H9 (cell line): ENCODE measurements around the gene CEACAM6. TPM values are rescaled to one million over a fixed set of nuclear protein-coding genes. Genes with fewer than 3 reads are reported as not detected.

ENCODE experiments used
- DNase-seq: peaks from one replicate; pipeline ENCODE4 v3.0.0-alpha.2; 2017
- H2AFZ ChIP-seq: one replicate; pipeline ENCODE4 v1.6.1; 2013; ENCODE audit warnings: mild to moderate bottlenecking, low read length, control low read depth, moderate library complexity
- H2AK5ac ChIP-seq: 2 replicates; pipeline ENCODE4 v1.6.1; 2013; ENCODE audit warnings: low read length, control low read depth, mixed read lengths; ENCODE audit not compliant: insufficient read length
- H2BK120ac ChIP-seq: one replicate; pipeline ENCODE4 v1.6.1; 2013; ENCODE audit warnings: low read depth, mild to moderate bottlenecking, low read length, control low read depth, inconsistent platforms; ENCODE audit not compliant: poor library complexity, severe bottlenecking
- H2BK12ac ChIP-seq: 2 replicates; pipeline ENCODE4 v1.6.1; 2013; ENCODE audit warnings: low read length, control low read depth, mixed read lengths, low read depth; ENCODE audit not compliant: insufficient read length
- H2BK15ac ChIP-seq: 2 replicates; pipeline ENCODE4 v1.6.1; 2013; ENCODE audit warnings: low read depth, low read length, control low read depth
- H2BK20ac ChIP-seq: one replicate; pipeline ENCODE4 v1.6.1; 2013; ENCODE audit warnings: low read depth, mild to moderate bottlenecking, low read length, control low read depth, inconsistent platforms; ENCODE audit not compliant: poor library complexity, severe bottlenecking
- H2BK5ac ChIP-seq: 2 replicates; pipeline ENCODE4 v1.6.1; 2013; ENCODE audit warnings: low read length, control low read depth, mixed read lengths; ENCODE audit not compliant: insufficient read length
- H3K14ac ChIP-seq: 2 replicates; pipeline ENCODE4 v1.6.1; 2013; ENCODE audit warnings: low read length, control low read depth; ENCODE audit not compliant: insufficient read depth
- H3K18ac ChIP-seq: 2 replicates; pipeline ENCODE4 v1.6.1; 2013; ENCODE audit warnings: low read depth, mild to moderate bottlenecking, mixed read lengths, low read length, control low read depth; ENCODE audit not compliant: insufficient read length
- H3K23ac ChIP-seq: 2 replicates; pipeline ENCODE4 v1.6.1; 2013; ENCODE audit warnings: low read length, control low read depth, mixed read lengths, low read depth; ENCODE audit not compliant: insufficient read length
- H3K23me2 ChIP-seq: 2 replicates; pipeline ENCODE4 v1.6.1; 2013; ENCODE audit warnings: low read depth, mild to moderate bottlenecking, mixed read lengths, low read length, control low read depth; ENCODE audit not compliant: insufficient read length, poor library complexity, severe bottlenecking
- H3K27ac ChIP-seq: 2 replicates; pipeline ENCODE4 v1.5.1; 2013; ENCODE audit warnings: low read length, control low read depth, mixed read lengths, low read depth; ENCODE audit not compliant: insufficient read length
- H3K27me3 ChIP-seq: 2 replicates; pipeline ENCODE4 v1.6.1; 2013; ENCODE audit warnings: low read length, control low read depth, inconsistent platforms; ENCODE audit not compliant: insufficient read depth
- H3K4ac ChIP-seq: 2 replicates; pipeline ENCODE4 v1.6.1; 2013; ENCODE audit warnings: low read depth, mild to moderate bottlenecking, control low read depth, inconsistent platforms, low read length, moderate library complexity
- H3K4me1 ChIP-seq: 2 replicates; pipeline ENCODE4 v1.6.1; 2013; ENCODE audit warnings: low read length, control low read depth, inconsistent platforms; ENCODE audit not compliant: insufficient read depth
- H3K4me2 ChIP-seq: 2 replicates; pipeline ENCODE4 v1.6.1; 2013; ENCODE audit warnings: low read length, control low read depth, mixed read lengths; ENCODE audit not compliant: insufficient read length, insufficient read depth
- H3K56ac ChIP-seq: 2 replicates; pipeline ENCODE4 v1.6.1; 2013; ENCODE audit warnings: low read depth, mild to moderate bottlenecking, mixed read lengths, low read length, control low read depth; ENCODE audit not compliant: insufficient read length
- H3K79me1 ChIP-seq: 2 replicates; pipeline ENCODE4 v1.6.1; 2013; ENCODE audit warnings: low read depth, mild to moderate bottlenecking, moderate library complexity, low read length, control low read depth, inconsistent platforms; ENCODE audit not compliant: insufficient read depth, poor library complexity, severe bottlenecking
- H3K79me2 ChIP-seq: 2 replicates; pipeline ENCODE4 v1.6.1; 2013; ENCODE audit warnings: low read length, control low read depth, inconsistent platforms; ENCODE audit not compliant: insufficient read depth
- H3K9ac ChIP-seq: 2 replicates; pipeline ENCODE4 v1.6.1; 2013; ENCODE audit warnings: low read length, control low read depth, mixed read lengths; ENCODE audit not compliant: insufficient read length; ENCODE audit errors: extremely low read depth
- H3K9me3 ChIP-seq: one replicate; pipeline ENCODE4 v1.6.1; 2013; ENCODE audit warnings: low read depth, low read length, inconsistent platforms; ENCODE audit not compliant: control insufficient read depth
- H3T11ph ChIP-seq: one replicate; pipeline ENCODE4 v1.6.1; 2013; ENCODE audit warnings: mild to moderate bottlenecking, low read length, control low read depth, inconsistent platforms
- H4K20me1 ChIP-seq: one replicate; pipeline ENCODE4 v1.6.1; 2013; ENCODE audit not compliant: control insufficient read depth, insufficient read length, insufficient read depth
- H4K5ac ChIP-seq: 2 replicates; pipeline ENCODE4 v1.6.1; 2013; ENCODE audit warnings: low read depth, mild to moderate bottlenecking, mixed read lengths, low read length, control low read depth; ENCODE audit not compliant: insufficient read length
- H4K8ac ChIP-seq: replicated peaks from 2 replicates; pipeline ENCODE4 v1.6.1; 2013; ENCODE audit warnings: low read length, control low read depth, mixed read lengths, low read depth; ENCODE audit not compliant: insufficient read length
- H4K91ac ChIP-seq: 2 replicates; pipeline ENCODE4 v1.6.1; 2013; ENCODE audit warnings: low read depth, mild to moderate bottlenecking, moderate library complexity, mixed read lengths, low read length, control low read depth; ENCODE audit not compliant: insufficient read length
- H3K27ac Mint-ChIP-seq, 3 experiments: 2 replicates in 2 of 3; 3 replicates in 1 of 3; pipeline ENCODE4 v1.8.0; 2020 to 2021; ENCODE audit warnings: mixed read lengths in 3 of 3, mild to moderate bottlenecking in 1 of 3, moderate library complexity in 1 of 3
- H3K27me3 Mint-ChIP-seq: 2 replicates; pipeline ENCODE4 v1.8.0; 2021; ENCODE audit warnings: low read depth, mild to moderate bottlenecking, moderate library complexity, mixed read lengths
- H3K36me3 Mint-ChIP-seq, 3 experiments: 2 replicates in 2 of 3; 3 replicates in 1 of 3; pipeline ENCODE4 v1.8.0; 2020 to 2021; ENCODE audit warnings: low read depth in 3 of 3, mixed read lengths in 3 of 3; ENCODE audit not compliant: insufficient read depth in 1 of 3
- H3K4me1 Mint-ChIP-seq, 2 experiments: 2 replicates each; pipeline ENCODE4 v1.8.0; 2020; ENCODE audit warnings: mixed read lengths in 2 of 2
- H3K4me3 Mint-ChIP-seq, 2 experiments: 2 replicates in 1 of 2; 3 replicates in 1 of 2; pipeline ENCODE4 v1.8.0; 2020 to 2021; ENCODE audit warnings: mild to moderate bottlenecking in 2 of 2, mixed read lengths in 2 of 2, moderate library complexity in 1 of 2
- H3K9me3 Mint-ChIP-seq, 2 experiments: 2 replicates in 1 of 2; 3 replicates in 1 of 2; pipeline ENCODE4 v1.8.0; 2020; ENCODE audit warnings: mild to moderate bottlenecking in 2 of 2, mixed read lengths in 2 of 2, moderate library complexity in 1 of 2
- CTCF ChIP-seq: fragments of 200-600 bp; sonication (generic); conservative IDR thresholded peaks from 3 replicates; pipeline ENCODE4 v1.8.0; 2021; ENCODE audit warnings: antibody characterized with exemption, mild to moderate bottlenecking
- WGBS: extraction: QIAGEN DNeasy Blood & Tissue Kit; methylation state at CpG from one replicate; pipeline ENCODE4 v1.1.7; 2013; ENCODE audit warnings: missing lambda C conversion rate, low lambda C conversion rate, mixed read lengths; ENCODE audit not compliant: insufficient read length; ENCODE audit errors: extremely low coverage; 5-methylcytosine and 5-hydroxymethylcytosine counted together
- total RNA-seq: library from RNA; stranded (reverse); gene quantifications from 2 replicates; pipeline ENCODE4 v1.2.1, GENCODE V29; 2021

The CEACAM6 gene
- total RNA-seq, 1 experiment from 2014 or later = not detected

GRCh38 chr19:41776700-41777099 is 21.4 kb downstream of the CEACAM6 start:
- H3K23me2 ChIP-seq = no peaks in the 10 kb centered on the region
- no peak for DNase-seq
- H3K79me2 ChIP-seq = no peaks in the 10 kb centered on the region
- H3K18ac ChIP-seq = no peak overlapping the region
- no peaks in the 10 kb centered on the region for H3K27me3 ChIP-seq
- no peak overlapping the region for H2AFZ ChIP-seq
- H3K4ac ChIP-seq = no peak overlapping the region
- no peaks in the 10 kb centered on the region for H3K79me1 ChIP-seq
- H3K4me2 ChIP-seq = no peak overlapping the region
- no peak overlapping the region for H2BK5ac ChIP-seq
- H2BK15ac ChIP-seq = no peak overlapping the region
- Mint-ChIP-seq H3K9me3 (peaks cover 57 to 92% of the 10 kb centered on the region in 2 experiments), H3K27ac (no peak overlapping the region), H3K4me3 (no peak overlapping the region), H3K27me3 (peaks cover 3% of the 10 kb centered on the region), H3K4me1 (no peaks in the 10 kb centered on the region), H3K36me3 (peaks cover 0 to 44% (median 0%) of the 10 kb centered on the region in 3 experiments; a peak in 2 of 7 replicates)
- H3K14ac ChIP-seq = no peak overlapping the region
- no peaks in the 10 kb centered on the region for H3K4me1 ChIP-seq
- H3K56ac ChIP-seq = no peak overlapping the region
- H4K20me1 ChIP-seq = no peaks in the 10 kb centered on the region
- no peak overlapping the region for H3K9ac ChIP-seq
- no peak overlapping the region for H4K91ac ChIP-seq
- no peak overlapping the region for H3K27ac ChIP-seq
- no peak overlapping the region for H4K8ac ChIP-seq
- no peaks in the 10 kb centered on the region for H3K9me3 ChIP-seq
- TF ChIP-seq CTCF = no peak
- H2BK12ac ChIP-seq = no peak overlapping the region
- no peak overlapping the region for H2BK20ac ChIP-seq
- H4K5ac ChIP-seq = no peak overlapping the region
- no CpG with 5 or more reads among the region's 2 CpGs for WGBS
- H3T11ph ChIP-seq = no peak overlapping the region
- H3K23ac ChIP-seq = no peak overlapping the region
- H2BK120ac ChIP-seq = no peak overlapping the region
- H2AK5ac ChIP-seq = no peak overlapping the region
